Neutrophil (primary cell): Measurements from ENCODE around the gene CPAMD8.

Experiments
- H3K27ac ChIP-seq: fragments of 200-600 bp; sonication (generic); 2 replicates; pipeline ENCODE4 v1.5.1; 2016; ENCODE audit warnings: mild to moderate bottlenecking, moderate library complexity
- H3K27me3 ChIP-seq: fragments of 200-600 bp; sonication (generic); 2 replicates; pipeline ENCODE4 v1.6.0; 2016; ENCODE audit warnings: mild to moderate bottlenecking
- H3K36me3 ChIP-seq: fragments of 200-600 bp; sonication (generic); 2 replicates; pipeline ENCODE4 v1.5.1; 2017
- H3K4me1 ChIP-seq, 2 experiments: fragments of 200-600 bp in 1 of 2; sonication (generic) in 1 of 2; 1 replicate in 1 of 2; 2 replicates in 1 of 2; pipeline versions ENCODE4 v1.5.1 to v1.6.1; 2013 to 2016; ENCODE audit warnings: low read depth in 1 of 2, low read length in 1 of 2, mild to moderate bottlenecking in 1 of 2, moderate library complexity in 1 of 2; ENCODE audit not compliant: control insufficient read depth in 1 of 2, insufficient read depth in 1 of 2
- H3K4me3 ChIP-seq, 2 experiments: fragments of 200-600 bp in 1 of 2; sonication (generic) in 1 of 2; 1 replicate in 1 of 2; 2 replicates in 1 of 2; pipeline ENCODE4 v1.5.1; 2013 to 2016; ENCODE audit warnings: low read depth in 1 of 2, low read length in 1 of 2, mild to moderate bottlenecking in 1 of 2, moderate library complexity in 1 of 2
- H3K9me3 ChIP-seq: fragments of 200-600 bp; sonication (generic); 2 replicates; pipeline ENCODE4 v1.5.1; 2016
- TF ChIP-seq, protein P1 (sequence below): fragments of 200-600 bp; sonication (generic); IDR thresholded peaks from 2 replicates; pipeline ENCODE4 v1.5.1; 2016; ENCODE audit warnings: antibody characterized with exemption

The CPAMD8 gene

DNA sequence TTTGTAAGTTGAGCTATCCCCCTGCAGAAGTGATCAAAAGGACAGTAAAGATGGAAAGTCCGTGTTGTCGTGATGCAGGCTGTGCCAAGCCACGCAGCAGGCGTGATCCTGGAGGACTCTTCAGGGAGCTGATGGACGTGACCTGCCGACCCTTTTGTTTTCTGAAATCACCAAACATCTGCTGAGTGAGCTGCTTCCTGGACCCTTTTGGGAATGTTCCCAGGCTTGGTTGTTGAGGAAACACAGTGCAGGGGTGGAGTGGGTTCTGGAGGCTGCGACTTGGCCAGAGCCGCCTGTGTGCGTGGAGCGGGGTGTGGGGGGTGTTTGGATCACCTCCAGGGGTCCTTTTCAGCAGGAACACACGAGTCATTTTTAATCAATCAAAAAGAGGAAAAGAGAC is 15.4 kb upstream of the CPAMD8 start:
- TF ChIP-seq, protein P1, sequence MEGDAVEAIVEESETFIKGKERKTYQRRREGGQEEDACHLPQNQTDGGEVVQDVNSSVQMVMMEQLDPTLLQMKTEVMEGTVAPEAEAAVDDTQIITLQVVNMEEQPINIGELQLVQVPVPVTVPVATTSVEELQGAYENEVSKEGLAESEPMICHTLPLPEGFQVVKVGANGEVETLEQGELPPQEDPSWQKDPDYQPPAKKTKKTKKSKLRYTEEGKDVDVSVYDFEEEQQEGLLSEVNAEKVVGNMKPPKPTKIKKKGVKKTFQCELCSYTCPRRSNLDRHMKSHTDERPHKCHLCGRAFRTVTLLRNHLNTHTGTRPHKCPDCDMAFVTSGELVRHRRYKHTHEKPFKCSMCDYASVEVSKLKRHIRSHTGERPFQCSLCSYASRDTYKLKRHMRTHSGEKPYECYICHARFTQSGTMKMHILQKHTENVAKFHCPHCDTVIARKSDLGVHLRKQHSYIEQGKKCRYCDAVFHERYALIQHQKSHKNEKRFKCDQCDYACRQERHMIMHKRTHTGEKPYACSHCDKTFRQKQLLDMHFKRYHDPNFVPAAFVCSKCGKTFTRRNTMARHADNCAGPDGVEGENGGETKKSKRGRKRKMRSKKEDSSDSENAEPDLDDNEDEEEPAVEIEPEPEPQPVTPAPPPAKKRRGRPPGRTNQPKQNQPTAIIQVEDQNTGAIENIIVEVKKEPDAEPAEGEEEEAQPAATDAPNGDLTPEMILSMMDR: no peak
- no peak overlapping the region for H3K27ac ChIP-seq
- no peak overlapping the region for H3K4me3 ChIP-seq

DNA sequence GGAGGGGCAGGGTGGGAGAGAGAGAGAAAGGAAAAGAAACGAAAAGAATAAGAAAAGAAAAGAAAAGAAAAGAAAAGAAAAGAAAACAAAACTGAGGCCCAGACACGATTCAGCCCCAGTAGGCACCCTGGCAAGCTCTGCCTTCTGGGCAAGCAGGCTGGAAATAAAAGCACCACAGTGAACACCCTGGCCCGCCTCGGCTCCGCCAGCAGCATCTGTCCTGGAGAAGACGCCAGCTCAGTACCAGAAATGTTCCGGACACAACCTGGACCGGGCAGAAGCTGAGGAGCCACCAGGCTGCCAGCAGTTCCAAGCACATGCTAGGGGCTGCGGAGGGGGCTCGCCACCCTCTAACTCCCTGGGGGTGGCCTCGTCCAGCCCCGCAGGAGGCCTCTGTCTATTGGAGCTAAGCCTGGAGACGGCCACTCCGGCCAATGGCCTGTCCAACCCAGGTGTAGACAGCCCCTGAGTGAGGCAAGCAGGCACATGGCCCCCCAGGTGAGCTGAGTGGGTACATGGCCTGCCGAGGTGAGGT is 11.4 kb upstream of the CPAMD8 start:
- Histone ChIP-seq H3K9me3 (no peaks in the 10 kb centered on the region), H3K4me3 (no peak overlapping the region), H3K27ac (no peak overlapping the region), H3K4me1 (peaks cover 5 to 6% of the 10 kb centered on the region in 2 experiments), H3K27me3 (peaks cover 21% of the 10 kb centered on the region), H3K36me3 (no peaks in the 10 kb centered on the region)
- TF ChIP-seq, protein P1: no peak

More for the DNA sequence above, 15.4 kb upstream of the CPAMD8 start:
- H3K9me3 ChIP-seq: no peaks in the 10 kb centered on the region
- H3K27me3 ChIP-seq: peaks cover 14% of the 10 kb centered on the region
- H3K36me3 ChIP-seq: no peaks in the 10 kb centered on the region
- no peaks in the 10 kb centered on the region for H3K4me1 ChIP-seq

DNA sequence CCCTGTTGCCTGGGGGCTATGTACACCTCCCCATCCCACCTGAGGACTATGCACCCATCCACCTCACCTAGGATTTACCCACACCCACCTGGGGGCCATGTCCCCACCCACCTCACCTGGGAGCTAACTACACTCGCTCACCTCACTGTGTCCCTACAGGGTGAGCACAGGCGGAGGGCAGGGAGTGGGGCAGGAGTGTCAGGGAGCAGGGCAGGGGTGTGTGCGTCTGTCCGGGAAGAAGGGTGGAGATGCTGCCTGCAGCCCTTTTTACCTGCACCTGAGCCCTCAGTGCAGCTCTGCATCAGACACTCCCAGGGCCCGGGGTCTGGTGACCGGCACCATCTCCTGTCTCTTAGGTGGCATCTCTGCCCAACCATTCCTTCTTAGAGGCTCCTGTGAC is 10.6 kb upstream of the CPAMD8 start:
- TF ChIP-seq, protein P1: no peak
- Histone ChIP-seq H3K36me3 (no peaks in the 10 kb centered on the region), H3K4me1 (peaks cover 5 to 6% of the 10 kb centered on the region in 2 experiments), H3K4me3 (no peak overlapping the region), H3K27me3 (peaks cover 20% of the 10 kb centered on the region), H3K9me3 (no peaks in the 10 kb centered on the region), H3K27ac (no peak overlapping the region)

DNA sequence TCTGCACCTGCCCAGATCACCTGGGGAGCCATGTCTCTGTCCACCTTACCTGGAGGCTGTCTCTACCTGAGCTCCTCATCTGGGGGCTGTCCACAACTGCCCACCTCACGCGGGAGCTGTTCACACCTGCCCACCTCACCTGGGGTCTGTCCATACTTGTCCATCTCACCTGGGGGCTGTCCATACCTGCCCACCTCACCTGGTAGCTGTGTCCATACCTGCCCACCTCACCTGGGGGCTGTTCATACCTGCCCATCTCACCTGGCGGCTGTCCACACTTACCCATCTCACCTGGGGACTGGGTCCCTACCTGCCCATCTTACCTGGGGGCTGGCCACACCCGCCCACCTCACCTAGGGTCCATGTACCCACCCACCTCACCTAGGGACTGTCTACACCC is 10.0 kb upstream of the CPAMD8 start:
- Histone ChIP-seq H3K36me3 (no peaks in the 10 kb centered on the region), H3K9me3 (no peaks in the 10 kb centered on the region), H3K27me3 (peaks cover 16% of the 10 kb centered on the region), H3K4me3 (no peak overlapping the region), H3K4me1 (peaks cover 5 to 6% of the 10 kb centered on the region in 2 experiments), H3K27ac (no peak overlapping the region)
- TF ChIP-seq, protein P1: no peak

DNA sequence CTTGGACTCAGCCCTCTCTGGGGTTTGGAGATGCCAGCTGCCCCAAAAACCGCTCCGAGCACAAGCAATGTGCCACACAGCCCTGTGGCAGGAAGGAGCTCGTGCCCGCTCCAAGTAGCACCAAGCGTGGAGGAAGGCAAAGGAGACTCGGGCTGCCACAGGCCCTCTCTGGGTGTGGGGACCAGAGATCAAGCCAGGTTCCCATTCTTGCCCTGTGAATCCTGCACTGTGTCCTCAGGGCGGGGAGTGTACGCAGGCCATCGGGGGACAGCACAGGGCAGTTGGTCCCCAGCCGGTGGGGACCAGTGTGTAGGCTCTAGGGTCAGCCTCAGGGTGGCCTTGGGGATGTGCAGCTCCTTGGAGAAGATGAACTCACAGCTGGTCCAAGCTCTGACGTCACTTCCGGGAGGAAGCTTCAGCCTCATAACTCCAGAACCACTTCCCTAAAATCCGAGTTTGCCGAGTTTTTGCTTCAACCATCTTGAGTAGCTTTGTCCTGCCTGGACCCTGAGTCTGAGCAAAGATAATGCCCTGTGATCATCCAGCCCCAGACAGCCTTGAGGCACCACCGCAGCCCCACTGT is 9.3 kb upstream of the CPAMD8 start:
- peaks cover 5 to 6% of the 10 kb centered on the region in 2 experiments for H3K4me1 ChIP-seq
- TF ChIP-seq, protein P1: no peak
- H3K27ac ChIP-seq: no peak overlapping the region
- no peaks in the 10 kb centered on the region for H3K9me3 ChIP-seq
- H3K27me3 ChIP-seq: peaks cover 21% of the 10 kb centered on the region
- no peaks in the 10 kb centered on the region for H3K36me3 ChIP-seq
- no peak overlapping the region for H3K4me3 ChIP-seq
